HEK293T (cell line): Measurements from ENCODE around the gene TMEM123.
"Not testable (repeated sequence)": the region's sequence is repeated elsewhere in the genome, so short reads cannot be mapped to it uniquely, and the experiment has no call there.

Experiments used
- CTCF ChIA-PET: fragments of 350-600 bp; formaldehyde crosslinking; extraction: SDS; loops from one replicate; lab custom pipeline; 2021; ENCODE audit warnings: antibody characterized with exemption, inconsistent platforms; lab: Yijun Ruan, JAX
- POLR2A ChIA-PET: fragments of 350-600 bp; formaldehyde crosslinking; extraction: SDS; loops from one replicate; lab custom pipeline; 2020; ENCODE audit warnings: antibody characterized with exemption, inconsistent platforms; lab: Yijun Ruan, JAX
- DNase-seq: peaks from one replicate; pipeline ENCODE4 v3.0.0; 2012; ENCODE audit warnings: mixed read lengths; ENCODE audit errors: extremely low spot score
- ARNT ChIP-seq: fragments of 450-650 bp; IDR thresholded peaks from 2 replicates; pipeline ENCODE4 v1.6.1; 2017; ENCODE audit warnings: mild to moderate bottlenecking
- BHLHE40 ChIP-seq: fragments of 450-650 bp; IDR thresholded peaks from 2 replicates; pipeline ENCODE4 v1.6.1; 2016; ENCODE audit warnings: mild to moderate bottlenecking, moderate library complexity, borderline replicate concordance
- CTBP1 ChIP-seq: fragments of 450-650 bp; IDR thresholded peaks from 2 replicates; pipeline ENCODE4 v1.6.1; 2016; ENCODE audit warnings: borderline replicate concordance
- ELF4 ChIP-seq: fragments of 450-650 bp; IDR thresholded peaks from 2 replicates; pipeline ENCODE4 v1.6.1; 2017; ENCODE audit warnings: antibody characterized with exemption
- FOXA1 ChIP-seq: fragments of 450-650 bp; IDR thresholded peaks from 2 replicates; pipeline ENCODE4 v1.6.1; 2016; ENCODE audit warnings: mild to moderate bottlenecking
- FOXK2 ChIP-seq: fragments of 450-650 bp; IDR thresholded peaks from 2 replicates; pipeline ENCODE4 v1.6.1; 2016; ENCODE audit warnings: mild to moderate bottlenecking
- FOXM1 ChIP-seq: fragments of 450-650 bp; IDR thresholded peaks from 2 replicates; pipeline ENCODE4 v1.6.1; 2017; ENCODE audit warnings: mild to moderate bottlenecking, borderline replicate concordance
- HDGF ChIP-seq: fragments of 450-650 bp; IDR thresholded peaks from 2 replicates; pipeline ENCODE4 v1.6.1; 2017; ENCODE audit warnings: antibody characterized with exemption, borderline replicate concordance
- L3MBTL2 ChIP-seq: fragments of 450-650 bp; conservative IDR thresholded peaks from 2 replicates; pipeline ENCODE4 v1.6.1; 2016; ENCODE audit warnings: mild to moderate bottlenecking
- LEF1 ChIP-seq: fragments of 450-650 bp; IDR thresholded peaks from 2 replicates; pipeline ENCODE4 v1.6.1; 2017; ENCODE audit warnings: mild to moderate bottlenecking, borderline replicate concordance
- NFRKB ChIP-seq: fragments of 450-650 bp; IDR thresholded peaks from 2 replicates; pipeline ENCODE4 v1.6.1; 2016; ENCODE audit warnings: mild to moderate bottlenecking, moderate library complexity
- PKNOX1 ChIP-seq: fragments of 450-650 bp; IDR thresholded peaks from 2 replicates; pipeline ENCODE4 v1.6.1; 2016
- SP1 ChIP-seq: fragments of 450-650 bp; IDR thresholded peaks from 2 replicates; pipeline ENCODE4 v1.6.1; 2017
- SUZ12 ChIP-seq: fragments of 450-650 bp; IDR thresholded peaks from 2 replicates; pipeline ENCODE4 v1.6.1; 2016; ENCODE audit warnings: mild to moderate bottlenecking
- TARDBP ChIP-seq: fragments of 450-650 bp; IDR thresholded peaks from 2 replicates; pipeline ENCODE4 v1.6.1; 2016
- ZNF384 ChIP-seq: fragments of 450-650 bp; IDR thresholded peaks from 2 replicates; pipeline ENCODE4 v1.6.1; 2016

Gene TMEM123

GRCh38 chr11:102436976-102437375 is 15.6 kb downstream of the TMEM123 start:
- TF ChIP-seq HDGF (no peak), BHLHE40 (no peak), LEF1 (no peak), ZNF384 (no peak), CTBP1 (no peak), SUZ12 (no peak), FOXM1 (no peak), TARDBP (no peak), SP1 (no peak), FOXA1 (no peak), FOXK2 (no peak), L3MBTL2 (no peak), PKNOX1 (no peak)
- POLR2A ChIA-PET, result no interaction called here
- CTCF ChIA-PET, result no interaction called here
- DNase-seq, result no peak

GRCh38 chr11:102436561-102436960 is 16.0 kb downstream of the TMEM123 start:
- no peak for DNase-seq
- ChIA-PET POLR2A (no interaction called here), CTCF (no interaction called here)
- TF ChIP-seq ELF4 (no peak), SUZ12 (no peak), CTBP1 (no peak), NFRKB (no peak), LEF1 (no peak), SP1 (no peak), FOXK2 (no peak), PKNOX1 (no peak)

GRCh38 chr11:102435688-102436087 is 16.9 kb downstream of the TMEM123 start:
- CTCF ChIA-PET, result no interaction called here
- no peak for TF ChIP-seq PKNOX1
- no peak for TF ChIP-seq FOXM1
- TF ChIP-seq BHLHE40, result no peak
- no peak for TF ChIP-seq ZNF384
- TF ChIP-seq FOXK2, result no peak
- no peak for TF ChIP-seq NFRKB
- POLR2A ChIA-PET, result no interaction called here
- DNase-seq, result no peak

- POLR2A ChIA-PET, DNase-seq, CTCF ChIA-PET: not testable (repeated sequence)
Observed at GRCh38 chr11:102433571-102433970, 19.0 kb downstream of the TMEM123 start.

- DNase-seq, POLR2A ChIA-PET, CTCF ChIA-PET: not testable (repeated sequence)
Observed at GRCh38 chr11:102432560-102432959, 20.0 kb downstream of the TMEM123 start.

GRCh38 chr11:102431404-102431803 is 21.2 kb downstream of the TMEM123 start:
- DNase-seq, result no peak
- POLR2A ChIA-PET, result no interaction called here
- CTCF ChIA-PET, result no interaction called here
- no peak for TF ChIP-seq L3MBTL2
- no peak for TF ChIP-seq TARDBP
- no peak for TF ChIP-seq HDGF
- TF ChIP-seq PKNOX1, result no peak
- TF ChIP-seq BHLHE40, result no peak
- no peak for TF ChIP-seq ELF4
- no peak for TF ChIP-seq SP1
- no peak for TF ChIP-seq FOXK2
- no peak for TF ChIP-seq FOXA1
- no peak for TF ChIP-seq LEF1
- no peak for TF ChIP-seq ZNF384
- TF ChIP-seq ARNT, result no peak

- CTCF ChIA-PET, result no interaction called here
- TF ChIP-seq SUZ12, result no peak
- TF ChIP-seq FOXM1, result no peak
- no peak for TF ChIP-seq L3MBTL2
- no peak for TF ChIP-seq PKNOX1
- no peak for TF ChIP-seq NFRKB
- TF ChIP-seq ZNF384, result no peak
- TF ChIP-seq HDGF, result no peak
- no peak for TF ChIP-seq FOXA1
- no peak for TF ChIP-seq CTBP1
- TF ChIP-seq ARNT, result no peak
- no peak for TF ChIP-seq SP1
- TF ChIP-seq FOXK2, result no peak
- no peak for TF ChIP-seq ELF4
- TF ChIP-seq TARDBP, result no peak
- TF ChIP-seq LEF1, result no peak
- TF ChIP-seq BHLHE40, result no peak
- POLR2A ChIA-PET, result no interaction called here
- DNase-seq, result no peak
Observed at GRCh38 chr11:102430158-102430836, 22.3 kb downstream of the TMEM123 start.
